ENCODE results near the gene COL25A1. TPM values are rescaled to one million over a fixed set of nuclear protein-coding genes. Genes with fewer than 3 reads are reported as not detected.
"Not testable (repeated sequence)": the region's sequence is repeated elsewhere in the genome, so short reads cannot be mapped to it uniquely, and the experiment has no call there.

COL25A1 gene
- total RNA-seq, 2 experiments from 2014 or later: not detected

- no peak overlapping the region for H3K4me3 Mint-ChIP-seq
- no peak overlapping the region for H3K27ac Mint-ChIP-seq
- no peaks in the 10 kb centered on the region for H3K4me1 Mint-ChIP-seq (ENCODE audit: low read depth)
- H3K9me3 Mint-ChIP-seq: no peaks in the 10 kb centered on the region
- intact Hi-C loops (cut with micrococcal nuclease): no loop called here
- ChIA-PET CTCF (no interaction called here), POLR2A (no interaction called here)
- H3K27me3 Mint-ChIP-seq: no peaks in the 10 kb centered on the region
- DNase-seq: no peak
- no peaks in the 10 kb centered on the region for H3K36me3 Mint-ChIP-seq
These were observed 360.5 kb downstream of the COL25A1 start for GRCh38 chr4:108941904-108942430.

- no peaks in the 10 kb centered on the region for H3K4me1 Mint-ChIP-seq (ENCODE audit: low read depth)
- intact Hi-C loops (cut with micrococcal nuclease): no loop called here
- no peak overlapping the region for H3K27ac Mint-ChIP-seq
- H3K27me3 Mint-ChIP-seq: no peaks in the 10 kb centered on the region
- H3K9me3 Mint-ChIP-seq: no peaks in the 10 kb centered on the region
- CTCF ChIA-PET: no interaction called here
- H3K4me3 Mint-ChIP-seq: no peak overlapping the region
- H3K36me3 Mint-ChIP-seq: no peaks in the 10 kb centered on the region
- DNase-seq: no peak
- POLR2A ChIA-PET: no interaction called here
These were observed 361.8 kb downstream of the COL25A1 start for GRCh38 chr4:108940634-108941033.

- Mint-ChIP-seq H3K4me1 (ENCODE audit: low read depth) (no peaks in the 10 kb centered on the region), H3K9me3 (no peaks in the 10 kb centered on the region), H3K36me3 (no peaks in the 10 kb centered on the region), H3K27me3 (no peaks in the 10 kb centered on the region), H3K4me3 (no peak overlapping the region), H3K27ac (no peak overlapping the region)
- intact Hi-C loops (cut with micrococcal nuclease): no loop called here
- DNase-seq: no peak
- ChIA-PET CTCF (no interaction called here), POLR2A (no interaction called here)
These were observed 362.3 kb downstream of the COL25A1 start for GRCh38 chr4:108940149-108940548.

GRCh38 chr4:108937066-108937465 lies 365.4 kb downstream of the COL25A1 start:
- no peak overlapping the region for H3K4me3 Mint-ChIP-seq
- CTCF ChIA-PET: interaction anchor here (1.0 kb wide), 1 partner anchor 103 kb away, joined by 3 read pairs; no protein-coding TSS in a partner anchor
- no peaks in the 10 kb centered on the region for H3K36me3 Mint-ChIP-seq
- no peak overlapping the region for H3K27ac Mint-ChIP-seq
- POLR2A ChIA-PET: no interaction called here
- intact Hi-C loops (cut with micrococcal nuclease): no loop called here
- no peaks in the 10 kb centered on the region for H3K4me1 Mint-ChIP-seq (ENCODE audit: low read depth)
- no peak for DNase-seq
- no peaks in the 10 kb centered on the region for H3K27me3 Mint-ChIP-seq
- H3K9me3 Mint-ChIP-seq: no peaks in the 10 kb centered on the region

- DNase-seq; H3K27me3 Mint-ChIP-seq; H3K4me3 Mint-ChIP-seq; intact Hi-C loops (cut with micrococcal nuclease); H3K36me3 Mint-ChIP-seq; H3K4me1 Mint-ChIP-seq (ENCODE audit: low read depth); CTCF ChIA-PET; H3K9me3 Mint-ChIP-seq; H3K27ac Mint-ChIP-seq; POLR2A ChIA-PET: not testable (repeated sequence)
These were observed 368.5 kb downstream of the COL25A1 start for GRCh38 chr4:108933925-108934324.

DNA sequence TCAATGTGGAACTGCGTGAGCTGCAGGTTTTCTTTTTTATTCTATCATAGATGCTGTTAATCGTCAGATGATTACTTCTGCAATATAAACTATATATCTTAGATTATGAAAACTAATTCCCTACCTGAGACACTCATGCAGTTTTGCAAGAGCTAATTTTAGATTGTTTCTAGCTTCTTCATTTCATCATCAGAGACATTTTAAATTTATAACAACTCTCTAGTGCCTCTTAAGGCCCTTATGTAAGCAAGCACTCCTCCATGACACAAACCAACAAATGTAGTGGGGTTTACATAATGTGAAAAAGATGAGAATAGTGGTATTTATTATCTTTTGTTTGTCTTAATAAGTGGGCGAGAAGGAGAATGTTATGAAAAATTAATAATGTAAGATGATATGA lies 369.4 kb downstream of the COL25A1 start:
- H3K27ac Mint-ChIP-seq: no peak overlapping the region
- H3K27me3 Mint-ChIP-seq: no peaks in the 10 kb centered on the region
- CTCF ChIA-PET: no interaction called here
- no peak for DNase-seq
- POLR2A ChIA-PET: no interaction called here
- intact Hi-C loops (cut with micrococcal nuclease): no loop called here
- H3K4me1 Mint-ChIP-seq (ENCODE audit: low read depth): no peaks in the 10 kb centered on the region
- H3K4me3 Mint-ChIP-seq: no peak overlapping the region
- H3K36me3 Mint-ChIP-seq: no peaks in the 10 kb centered on the region
- no peaks in the 10 kb centered on the region for H3K9me3 Mint-ChIP-seq

- ChIA-PET POLR2A (no interaction called here), CTCF (no interaction called here)
- no peaks in the 10 kb centered on the region for H3K36me3 Mint-ChIP-seq
These were observed 370.5 kb downstream of the COL25A1 start for GRCh38 chr4:108931926-108932325.

GRCh38 chr4:108930186-108930585 lies 372.3 kb downstream of the COL25A1 start:
- no peak for DNase-seq
- ChIA-PET CTCF (no interaction called here), POLR2A (no interaction called here)
- Mint-ChIP-seq H3K36me3 (no peaks in the 10 kb centered on the region), H3K9me3 (no peaks in the 10 kb centered on the region), H3K4me1 (ENCODE audit: low read depth) (no peaks in the 10 kb centered on the region), H3K4me3 (no peak overlapping the region), H3K27me3 (no peaks in the 10 kb centered on the region), H3K27ac (no peak overlapping the region)
- intact Hi-C loops (cut with micrococcal nuclease): no loop called here

More at GRCh38 chr4:108931926-108932325, 370.5 kb downstream of the COL25A1 start:
- no peaks in the 10 kb centered on the region for H3K4me1 Mint-ChIP-seq (ENCODE audit: low read depth)
- intact Hi-C loops (cut with micrococcal nuclease): no loop called here
- DNase-seq: no peak
- H3K27ac Mint-ChIP-seq: no peak overlapping the region
- no peaks in the 10 kb centered on the region for H3K27me3 Mint-ChIP-seq
- H3K4me3 Mint-ChIP-seq: no peak overlapping the region
- no peaks in the 10 kb centered on the region for H3K9me3 Mint-ChIP-seq

- DNase-seq: no peak
These were observed 375.7 kb downstream of the COL25A1 start for GRCh38 chr4:108926781-108927180.

DNA sequence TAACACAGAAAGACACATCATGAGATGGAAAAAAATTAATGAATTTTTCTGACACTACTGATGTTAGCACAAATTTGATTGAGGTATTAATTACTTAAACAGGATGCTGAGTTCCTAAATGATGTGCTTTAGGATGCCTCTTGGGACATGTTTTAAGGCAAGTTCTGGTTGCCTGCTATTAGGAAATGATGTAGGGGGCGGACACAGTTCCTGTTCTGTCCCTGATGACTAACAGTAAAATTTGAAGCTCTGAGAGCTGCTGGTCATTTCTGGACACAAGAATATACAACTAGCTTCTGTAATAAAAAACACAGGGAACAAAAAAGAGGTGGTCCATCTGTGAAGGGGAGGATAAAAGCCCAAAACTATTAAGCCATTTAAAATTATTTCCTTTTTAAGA lies 376.4 kb downstream of the COL25A1 start:
- Mint-ChIP-seq H3K27ac (no peak overlapping the region), H3K4me3 (no peak overlapping the region), H3K4me1 (ENCODE audit: low read depth) (no peaks in the 10 kb centered on the region), H3K36me3 (no peaks in the 10 kb centered on the region), H3K9me3 (no peaks in the 10 kb centered on the region), H3K27me3 (peaks cover 2% of the 10 kb centered on the region)
- intact Hi-C loops (cut with micrococcal nuclease): no loop called here
- POLR2A ChIA-PET: no interaction called here
- DNase-seq: no peak
- CTCF ChIA-PET: no interaction called here

More at GRCh38 chr4:108926781-108927180, 375.7 kb downstream of the COL25A1 start:
- ChIA-PET POLR2A (no interaction called here), CTCF (no interaction called here)
- peaks cover 2% of the 10 kb centered on the region for H3K27me3 Mint-ChIP-seq
- intact Hi-C loops (cut with micrococcal nuclease): no loop called here
- H3K9me3 Mint-ChIP-seq: no peaks in the 10 kb centered on the region
- no peak overlapping the region for H3K27ac Mint-ChIP-seq
- H3K4me3 Mint-ChIP-seq: no peak overlapping the region
- H3K36me3 Mint-ChIP-seq: no peaks in the 10 kb centered on the region
- no peaks in the 10 kb centered on the region for H3K4me1 Mint-ChIP-seq (ENCODE audit: low read depth)

- H3K4me1 Mint-ChIP-seq (ENCODE audit: low read depth): no peaks in the 10 kb centered on the region
- POLR2A ChIA-PET: no interaction called here
These were observed 380.3 kb downstream of the COL25A1 start for GRCh38 chr4:108922191-108922590.

GRCh38 chr4:108920395-108921087 lies 381.9 kb downstream of the COL25A1 start:
- intact Hi-C loops (cut with micrococcal nuclease): no loop called here
- no peak for DNase-seq
- Mint-ChIP-seq H3K27me3 (peaks cover 5% of the 10 kb centered on the region), H3K27ac (no peak overlapping the region), H3K4me1 (ENCODE audit: low read depth) (no peaks in the 10 kb centered on the region), H3K9me3 (no peaks in the 10 kb centered on the region), H3K4me3 (no peak overlapping the region), H3K36me3 (no peaks in the 10 kb centered on the region)
- POLR2A ChIA-PET: no interaction called here
- CTCF ChIA-PET: no interaction called here

More at GRCh38 chr4:108922191-108922590, 380.3 kb downstream of the COL25A1 start:
- Mint-ChIP-seq H3K27ac (no peak overlapping the region), H3K9me3 (no peaks in the 10 kb centered on the region), H3K27me3 (peaks cover 4% of the 10 kb centered on the region), H3K4me3 (no peak overlapping the region), H3K36me3 (no peaks in the 10 kb centered on the region)
- CTCF ChIA-PET: no interaction called here
- no peak for DNase-seq
- intact Hi-C loops (cut with micrococcal nuclease): no loop called here

DNA sequence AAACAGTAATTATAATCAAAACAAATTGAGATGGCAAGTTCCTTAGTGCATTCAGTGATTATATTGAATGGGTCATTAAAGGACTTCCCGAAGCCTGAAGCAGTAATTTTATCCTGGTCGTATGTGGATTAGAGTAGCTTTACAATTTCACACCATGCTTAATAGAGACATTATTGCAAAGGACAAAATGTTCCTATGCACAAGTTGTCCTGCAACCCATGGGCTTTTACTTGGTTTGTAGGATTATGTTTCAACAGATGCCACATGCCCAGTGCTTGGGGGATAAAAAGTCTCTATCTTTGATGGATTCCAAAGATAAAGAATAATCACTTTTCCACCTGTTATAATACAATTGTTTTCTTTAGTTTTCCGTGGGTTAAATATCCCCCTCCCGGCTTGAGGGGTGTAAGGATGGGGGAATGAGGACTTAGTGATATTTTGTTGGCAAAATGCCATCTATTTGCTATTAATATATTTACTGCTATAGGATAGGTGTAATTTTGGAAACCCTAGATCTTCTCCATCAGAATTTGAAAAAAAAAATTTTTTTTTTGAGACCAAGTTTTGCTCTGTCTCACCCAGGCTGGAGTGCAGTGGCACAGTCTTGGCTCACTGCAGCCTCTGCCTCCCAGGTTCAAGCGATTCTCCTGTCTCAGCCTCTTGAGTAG lies 383.1 kb downstream of the COL25A1 start:
- Mint-ChIP-seq H3K4me3 (no peak overlapping the region), H3K4me1 (ENCODE audit: low read depth) (no peaks in the 10 kb centered on the region), H3K27ac (no peak overlapping the region), H3K9me3 (no peaks in the 10 kb centered on the region), H3K27me3 (peaks cover 5% of the 10 kb centered on the region), H3K36me3 (no peaks in the 10 kb centered on the region)
- intact Hi-C loops (cut with micrococcal nuclease): no loop called here
- ChIA-PET CTCF (no interaction called here), POLR2A (no interaction called here)
- DNase-seq: no peak

All from activated CD4-positive, alpha-beta memory T cell treated with anti-CD3 and anti-CD28 coated beads for 36 hours (primary cell).